Uterus (tissue), 2 donors: ENCODE results near the gene ZNF407.

Source experiments
- CTCF ChIP-seq, 4 experiments: fragments of 200-600 bp in 2 of 4; fragments of 450-650 bp in 2 of 4; sonication (generic) in 2 of 4; IDR thresholded peaks; one replicate each; pipeline ENCODE4 v1.5.1; 2016 to 2019; ENCODE audit warnings: antibody characterized with exemption in 4 of 4, mild to moderate bottlenecking in 2 of 4, moderate library complexity in 1 of 4
- POLR2A ChIP-seq, 2 donors: fragments of 450-650 bp; IDR thresholded peaks; one replicate each; pipeline ENCODE4 v1.6.1; 2016; ENCODE audit warnings: antibody characterized with exemption in 2 of 2, mild to moderate bottlenecking in 1 of 2, moderate library complexity in 1 of 2

GRCh38 chr18:74587441-74587840 lies 10.2 kb upstream of the ZNF407 start:
- TF ChIP-seq CTCF (IDR thresholded peaks at IDR 0.05) = no peak
- TF ChIP-seq POLR2A (IDR thresholded peaks at IDR 0.05) = no peak
